Panc1 (cell line): ENCODE measurements around the gene SLCO6A1.

Source experiments
- CTCF ChIP-seq: fragments of 450-650 bp; IDR thresholded peaks from 2 replicates; pipeline ENCODE4 v1.5.1; 2017; ENCODE audit warnings: mild to moderate bottlenecking
- POLR2AphosphoS5 ChIP-seq: IDR thresholded peaks from 2 replicates; pipeline ENCODE4 v1.6.1; 2012; ENCODE audit warnings: mild to moderate bottlenecking, low read depth, low read length, moderate library complexity

- TF ChIP-seq CTCF = no peak
- no peak for TF ChIP-seq POLR2AphosphoS5
Measured at GRCh38 chr5:102421647-102422046, 77.2 kb downstream of the SLCO6A1 start.
